GM19452 (cell line): ENCODE results near the gene SH2D1B.
"Not testable (repeated sequence)": the region's sequence is repeated elsewhere in the genome, so short reads cannot be mapped to it uniquely, and the experiment has no call there.

Source experiments
- ATAC-seq: cut with Tn5 transposase; IDR thresholded peaks from one replicate; pipeline ENCODE4 v1.9.1; 2021; ENCODE audit not compliant: unreplicated experiment

The SH2D1B gene

GRCh38 chr1:162363823-162364222 is 48.1 kb downstream of the SH2D1B start:
- no peak for ATAC-seq

- peak; percentile 54 for ATAC-seq
These were observed 50.6 kb downstream of the SH2D1B start for GRCh38 chr1:162361349-162361748.

- no peak for ATAC-seq
These were observed 51.1 kb downstream of the SH2D1B start for GRCh38 chr1:162360874-162361260.

GRCh38 chr1:162360237-162360873 is 51.6 kb downstream of the SH2D1B start:
- no peak for ATAC-seq

GRCh38 chr1:162359523-162360236 is 52.3 kb downstream of the SH2D1B start:
- ATAC-seq = no peak

- no peak for ATAC-seq
These were observed 53.0 kb downstream of the SH2D1B start for GRCh38 chr1:162358928-162359327.

GRCh38 chr1:162357681-162358266 is 54.2 kb downstream of the SH2D1B start:
- ATAC-seq = no peak

- no peak for ATAC-seq
These were observed 58.2 kb downstream of the SH2D1B start for GRCh38 chr1:162353702-162354101.

- no peak for ATAC-seq
These were observed 58.9 kb downstream of the SH2D1B start for GRCh38 chr1:162353078-162353477.

GRCh38 chr1:162351874-162352273 is 60.1 kb downstream of the SH2D1B start:
- ATAC-seq = not testable (repeated sequence)

- no peak for ATAC-seq
These were observed 60.6 kb downstream of the SH2D1B start for GRCh38 chr1:162351246-162351842.

GRCh38 chr1:162349635-162350330 is 62.2 kb downstream of the SH2D1B start:
- no peak for ATAC-seq

GRCh38 chr1:162347281-162347680 is 64.7 kb downstream of the SH2D1B start:
- ATAC-seq = no peak
